RWPE1 (cell line): ENCODE measurements around the gene CAPN13.
A peak's percentile ranks its signal among the peaks of the same experiment; 100 is the strongest.

Experiments used
- CTCF ChIA-PET: fragments of 350-600 bp; sonication (Branson Sonifier 250); formaldehyde crosslinking; extraction: SDS; loops from one replicate; lab custom pipeline; 2021; lab: Yijun Ruan, JAX
- POLR2A ChIA-PET: fragments of 400-600 bp; formaldehyde crosslinking; extraction: SDS; loops from one replicate; lab custom pipeline; 2020; ENCODE audit warnings: antibody characterized with exemption; ENCODE audit not compliant: low non-redundant PET; lab: Yijun Ruan, JAX
- DNase-seq: peaks from one replicate; pipeline ENCODE4 v3.0.0; 2012; ENCODE audit warnings: low spot score
- H3K27ac ChIP-seq: fragments of 450-650 bp; 2 replicates; pipeline ENCODE4 v1.5.1; 2017
- CTCF ChIP-seq: fragments of 450-650 bp; conservative IDR thresholded peaks from 2 replicates; pipeline ENCODE4 v1.5.1; 2017; ENCODE audit warnings: low read depth, mild to moderate bottlenecking

Gene CAPN13

GRCh38 chr2:30717081-30717650 is 90.1 kb downstream of the CAPN13 start:
- CTCF ChIA-PET, result interaction anchor here (0.7 kb wide), 1 partner anchor 830 kb away, joined by 5 read pairs; no protein-coding TSS in a partner anchor
- TF ChIP-seq CTCF, result no peak
- POLR2A ChIA-PET, result no interaction called here
- no peak overlapping the region for H3K27ac ChIP-seq
- no peak for DNase-seq

- TF ChIP-seq CTCF, result no peak
- POLR2A ChIA-PET, result no interaction called here
- CTCF ChIA-PET, result interaction anchor here (1.1 kb wide), 1 partner anchor 146 kb away, joined by 4 read pairs; no protein-coding TSS in a partner anchor
- DNase-seq, result no peak
- no peak overlapping the region for H3K27ac ChIP-seq
Observed at GRCh38 chr2:30716123-30716900, 90.9 kb downstream of the CAPN13 start.

GRCh38 chr2:30714811-30715709 is 92.2 kb downstream of the CAPN13 start:
- DNase-seq, result no peak
- CTCF ChIA-PET, result interaction anchor here (0.6 to 1.2 kb wide), 6 partner anchors 10 to 1304 kb away, joined by 3 to 8 read pairs (median 4); no protein-coding TSS in a partner anchor
- H3K27ac ChIP-seq, result no peak overlapping the region
- POLR2A ChIA-PET, result interaction anchor here (0.6 kb wide), 1 partner anchor 452 kb away, joined by 4 read pairs; no protein-coding TSS in a partner anchor
- TF ChIP-seq CTCF, result no peak

- POLR2A ChIA-PET, result no interaction called here
- no peak overlapping the region for H3K27ac ChIP-seq
- CTCF ChIA-PET, result interaction anchor here (0.5 to 1.5 kb wide), 6 partner anchors 57 to 953 kb away, joined by 3 to 7 read pairs (median 4); partner anchors contain the start of gene LBH
Observed at GRCh38 chr2:30713698-30714097, 93.5 kb downstream of the CAPN13 start.

GRCh38 chr2:30711646-30712085 is 95.6 kb downstream of the CAPN13 start:
- CTCF ChIA-PET, result interaction anchor here (0.5 to 3.9 kb wide), 25 partner anchors 9 to 1817 kb away, joined by 3 to 40 read pairs (median 3); partner anchors contain the start of genes LCLAT1 and WDR43
- peak; percentile 93 for TF ChIP-seq CTCF
- POLR2A ChIA-PET, result no interaction called here
- H3K27ac ChIP-seq, result no peak overlapping the region
- peak; percentile 66 for DNase-seq

More at GRCh38 chr2:30713698-30714097, 93.5 kb downstream of the CAPN13 start:
- no peak for TF ChIP-seq CTCF
- DNase-seq, result no peak

- no peak overlapping the region for H3K27ac ChIP-seq
- TF ChIP-seq CTCF, result no peak
- DNase-seq, result no peak
- ChIA-PET CTCF (interaction anchor here (2.7 to 3.9 kb wide), 2 partner anchors 503 to 545 kb away, joined by 24 to 40 read pairs; no protein-coding TSS in a partner anchor), POLR2A (no interaction called here)
Observed at GRCh38 chr2:30710461-30710860, 96.8 kb downstream of the CAPN13 start.
